Measurements from ENCODE around the gene WNT3A.

DNA sequence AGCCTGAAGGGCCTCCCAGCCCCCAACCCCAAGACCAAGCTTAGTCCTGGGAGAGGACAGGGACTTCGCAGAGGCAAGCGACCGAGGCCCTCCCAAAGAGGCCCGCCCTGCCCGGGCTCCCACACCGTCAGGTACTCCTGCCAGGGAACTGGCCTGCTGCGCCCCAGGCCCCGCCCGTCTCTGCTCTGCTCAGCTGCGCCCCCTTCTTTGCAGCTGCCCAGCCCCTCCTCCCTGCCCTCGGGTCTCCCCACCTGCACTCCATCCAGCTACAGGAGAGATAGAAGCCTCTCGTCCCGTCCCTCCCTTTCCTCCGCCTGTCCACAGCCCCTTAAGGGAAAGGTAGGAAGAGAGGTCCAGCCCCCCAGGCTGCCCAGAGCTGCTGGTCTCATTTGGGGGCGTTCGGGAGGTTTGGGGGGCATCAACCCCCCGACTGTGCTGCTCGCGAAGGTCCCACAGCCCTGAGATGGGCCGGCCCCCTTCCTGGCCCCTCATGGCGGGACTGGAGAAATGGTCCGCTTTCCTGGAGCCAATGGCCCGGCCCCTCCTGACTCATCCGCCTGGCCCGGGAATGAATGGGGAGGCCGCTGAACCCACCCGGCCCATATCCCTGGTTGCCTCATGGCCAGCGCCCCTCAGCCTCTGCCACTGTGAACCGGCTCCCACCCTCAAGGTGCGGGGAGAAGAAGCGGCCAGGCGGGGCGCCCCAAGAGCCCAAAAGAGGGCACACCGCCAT is 53.8 kb downstream of the WNT3A start:
- no peak for TF ChIP-seq HIVEP1 (CRISPR knock-in tag; IDR thresholded peaks at IDR 0.05)
- TF ChIP-seq, protein P1, sequence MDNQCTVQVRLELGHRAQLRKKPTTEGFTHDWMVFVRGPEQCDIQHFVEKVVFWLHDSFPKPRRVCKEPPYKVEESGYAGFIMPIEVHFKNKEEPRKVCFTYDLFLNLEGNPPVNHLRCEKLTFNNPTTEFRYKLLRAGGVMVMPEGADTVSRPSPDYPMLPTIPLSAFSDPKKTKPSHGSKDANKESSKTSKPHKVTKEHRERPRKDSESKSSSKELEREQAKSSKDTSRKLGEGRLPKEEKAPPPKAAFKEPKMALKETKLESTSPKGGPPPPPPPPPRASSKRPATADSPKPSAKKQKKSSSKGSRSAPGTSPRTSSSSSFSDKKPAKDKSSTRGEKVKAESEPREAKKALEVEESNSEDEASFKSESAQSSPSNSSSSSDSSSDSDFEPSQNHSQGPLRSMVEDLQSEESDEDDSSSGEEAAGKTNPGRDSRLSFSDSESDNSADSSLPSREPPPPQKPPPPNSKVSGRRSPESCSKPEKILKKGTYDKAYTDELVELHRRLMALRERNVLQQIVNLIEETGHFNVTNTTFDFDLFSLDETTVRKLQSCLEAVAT (IDR thresholded peaks at IDR 0.05), result no peak
- TF ChIP-seq, protein P2, sequence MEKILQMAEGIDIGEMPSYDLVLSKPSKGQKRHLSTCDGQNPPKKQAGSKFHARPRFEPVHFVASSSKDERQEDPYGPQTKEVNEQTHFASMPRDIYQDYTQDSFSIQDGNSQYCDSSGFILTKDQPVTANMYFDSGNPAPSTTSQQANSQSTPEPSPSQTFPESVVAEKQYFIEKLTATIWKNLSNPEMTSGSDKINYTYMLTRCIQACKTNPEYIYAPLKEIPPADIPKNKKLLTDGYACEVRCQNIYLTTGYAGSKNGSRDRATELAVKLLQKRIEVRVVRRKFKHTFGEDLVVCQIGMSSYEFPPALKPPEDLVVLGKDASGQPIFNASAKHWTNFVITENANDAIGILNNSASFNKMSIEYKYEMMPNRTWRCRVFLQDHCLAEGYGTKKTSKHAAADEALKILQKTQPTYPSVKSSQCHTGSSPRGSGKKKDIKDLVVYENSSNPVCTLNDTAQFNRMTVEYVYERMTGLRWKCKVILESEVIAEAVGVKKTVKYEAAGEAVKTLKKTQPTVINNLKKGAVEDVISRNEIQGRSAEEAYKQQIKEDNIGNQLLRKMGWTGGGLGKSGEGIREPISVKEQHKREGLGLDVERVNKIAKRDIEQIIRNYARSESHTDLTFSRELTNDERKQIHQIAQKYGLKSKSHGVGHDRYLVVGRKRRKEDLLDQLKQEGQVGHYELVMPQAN (IDR thresholded peaks at IDR 0.05; ENCODE audit: borderline replicate concordance), result no peak
- TF ChIP-seq, protein P3, sequence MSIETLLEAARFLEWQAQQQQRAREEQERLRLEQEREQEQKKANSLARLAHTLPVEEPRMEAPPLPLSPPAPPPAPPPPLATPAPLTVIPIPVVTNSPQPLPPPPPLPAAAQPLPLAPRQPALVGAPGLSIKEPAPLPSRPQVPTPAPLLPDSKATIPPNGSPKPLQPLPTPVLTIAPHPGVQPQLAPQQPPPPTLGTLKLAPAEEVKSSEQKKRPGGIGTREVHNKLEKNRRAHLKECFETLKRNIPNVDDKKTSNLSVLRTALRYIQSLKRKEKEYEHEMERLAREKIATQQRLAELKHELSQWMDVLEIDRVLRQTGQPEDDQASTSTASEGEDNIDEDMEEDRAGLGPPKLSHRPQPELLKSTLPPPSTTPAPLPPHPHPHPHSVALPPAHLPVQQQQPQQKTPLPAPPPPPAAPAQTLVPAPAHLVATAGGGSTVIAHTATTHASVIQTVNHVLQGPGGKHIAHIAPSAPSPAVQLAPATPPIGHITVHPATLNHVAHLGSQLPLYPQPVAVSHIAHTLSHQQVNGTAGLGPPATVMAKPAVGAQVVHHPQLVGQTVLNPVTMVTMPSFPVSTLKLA (conservative IDR thresholded peaks at IDR 0.05), result no peak
- TF ChIP-seq XRCC5 (IDR thresholded peaks at IDR 0.05; ENCODE audit: low read depth, low read length), result no peak
- TF ChIP-seq PCBP1 (IDR thresholded peaks at IDR 0.05; ENCODE audit: low read depth, low read length, poor library complexity, severe bottlenecking), result no peak
- TF ChIP-seq, protein P4, sequence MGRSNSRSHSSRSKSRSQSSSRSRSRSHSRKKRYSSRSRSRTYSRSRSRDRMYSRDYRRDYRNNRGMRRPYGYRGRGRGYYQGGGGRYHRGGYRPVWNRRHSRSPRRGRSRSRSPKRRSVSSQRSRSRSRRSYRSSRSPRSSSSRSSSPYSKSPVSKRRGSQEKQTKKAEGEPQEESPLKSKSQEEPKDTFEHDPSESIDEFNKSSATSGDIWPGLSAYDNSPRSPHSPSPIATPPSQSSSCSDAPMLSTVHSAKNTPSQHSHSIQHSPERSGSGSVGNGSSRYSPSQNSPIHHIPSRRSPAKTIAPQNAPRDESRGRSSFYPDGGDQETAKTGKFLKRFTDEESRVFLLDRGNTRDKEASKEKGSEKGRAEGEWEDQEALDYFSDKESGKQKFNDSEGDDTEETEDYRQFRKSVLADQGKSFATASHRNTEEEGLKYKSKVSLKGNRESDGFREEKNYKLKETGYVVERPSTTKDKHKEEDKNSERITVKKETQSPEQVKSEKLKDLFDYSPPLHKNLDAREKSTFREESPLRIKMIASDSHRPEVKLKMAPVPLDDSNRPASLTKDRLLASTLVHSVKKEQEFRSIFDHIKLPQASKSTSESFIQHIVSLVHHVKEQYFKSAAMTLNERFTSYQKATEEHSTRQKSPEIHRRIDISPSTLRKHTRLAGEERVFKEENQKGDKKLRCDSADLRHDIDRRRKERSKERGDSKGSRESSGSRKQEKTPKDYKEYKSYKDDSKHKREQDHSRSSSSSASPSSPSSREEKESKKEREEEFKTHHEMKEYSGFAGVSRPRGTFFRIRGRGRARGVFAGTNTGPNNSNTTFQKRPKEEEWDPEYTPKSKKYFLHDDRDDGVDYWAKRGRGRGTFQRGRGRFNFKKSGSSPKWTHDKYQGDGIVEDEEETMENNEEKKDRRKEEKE (IDR thresholded peaks at IDR 0.05; ENCODE audit: borderline replicate concordance in 1 of 2, control insufficient read depth in 1 of 2, low read depth in 2 of 2, low read length in 1 of 2), result no peak
- no peak for TF ChIP-seq SMARCA4 (IDR thresholded peaks at IDR 0.05)
- TF ChIP-seq, protein P5, sequence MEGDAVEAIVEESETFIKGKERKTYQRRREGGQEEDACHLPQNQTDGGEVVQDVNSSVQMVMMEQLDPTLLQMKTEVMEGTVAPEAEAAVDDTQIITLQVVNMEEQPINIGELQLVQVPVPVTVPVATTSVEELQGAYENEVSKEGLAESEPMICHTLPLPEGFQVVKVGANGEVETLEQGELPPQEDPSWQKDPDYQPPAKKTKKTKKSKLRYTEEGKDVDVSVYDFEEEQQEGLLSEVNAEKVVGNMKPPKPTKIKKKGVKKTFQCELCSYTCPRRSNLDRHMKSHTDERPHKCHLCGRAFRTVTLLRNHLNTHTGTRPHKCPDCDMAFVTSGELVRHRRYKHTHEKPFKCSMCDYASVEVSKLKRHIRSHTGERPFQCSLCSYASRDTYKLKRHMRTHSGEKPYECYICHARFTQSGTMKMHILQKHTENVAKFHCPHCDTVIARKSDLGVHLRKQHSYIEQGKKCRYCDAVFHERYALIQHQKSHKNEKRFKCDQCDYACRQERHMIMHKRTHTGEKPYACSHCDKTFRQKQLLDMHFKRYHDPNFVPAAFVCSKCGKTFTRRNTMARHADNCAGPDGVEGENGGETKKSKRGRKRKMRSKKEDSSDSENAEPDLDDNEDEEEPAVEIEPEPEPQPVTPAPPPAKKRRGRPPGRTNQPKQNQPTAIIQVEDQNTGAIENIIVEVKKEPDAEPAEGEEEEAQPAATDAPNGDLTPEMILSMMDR (IDR thresholded peaks at IDR 0.05 in 2 of 3, conservative IDR thresholded peaks at IDR 0.05 in 1 of 3; ENCODE audit: insufficient read depth in 2 of 3, low read depth in 1 of 3, low read length in 3 of 3), result peak in 2 of 3 experiments; percentile 17 to 35; a peak in 4 of 6 replicates
- no peak for TF ChIP-seq NBN (IDR thresholded peaks at IDR 0.05; ENCODE audit: low read depth)
- TF ChIP-seq ZNF830 (CRISPR knock-in tag; IDR thresholded peaks at IDR 0.05), result no peak
- TF ChIP-seq, protein P6, sequence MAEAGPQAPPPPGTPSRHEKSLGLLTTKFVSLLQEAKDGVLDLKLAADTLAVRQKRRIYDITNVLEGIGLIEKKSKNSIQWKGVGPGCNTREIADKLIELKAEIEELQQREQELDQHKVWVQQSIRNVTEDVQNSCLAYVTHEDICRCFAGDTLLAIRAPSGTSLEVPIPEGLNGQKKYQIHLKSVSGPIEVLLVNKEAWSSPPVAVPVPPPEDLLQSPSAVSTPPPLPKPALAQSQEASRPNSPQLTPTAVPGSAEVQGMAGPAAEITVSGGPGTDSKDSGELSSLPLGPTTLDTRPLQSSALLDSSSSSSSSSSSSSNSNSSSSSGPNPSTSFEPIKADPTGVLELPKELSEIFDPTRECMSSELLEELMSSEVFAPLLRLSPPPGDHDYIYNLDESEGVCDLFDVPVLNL (CRISPR knock-in tag; IDR thresholded peaks at IDR 0.05; ENCODE audit: low read depth), result no peak
- no peak for TF ChIP-seq BRCA1 (IDR thresholded peaks at IDR 0.05)
- no peak for TF ChIP-seq BRCA1 (CRISPR knock-in tag; IDR thresholded peaks at IDR 0.05)
